Raji (cell line): ENCODE results near the gene OTOP1.

ENCODE experiments used
- POLR2A ChIP-seq: IDR thresholded peaks from 2 replicates; pipeline ENCODE4 v1.6.1; 2011; ENCODE audit warnings: low read depth, low read length, control low read depth; ENCODE audit not compliant: insufficient read depth

The OTOP1 gene

GRCh38 chr4:4248029-4248884 lies 21.5 kb upstream of the OTOP1 start, which contains the start of gene TMEM128:
TSS of gene TMEM128 (minus strand) at chr4:4248223. CDS start at chr4:4248202, 21 bp downstream.
- peak; percentile 96 for TF ChIP-seq POLR2A

- TF ChIP-seq POLR2A, result no peak
These were observed 20.9 kb upstream of the OTOP1 start for GRCh38 chr4:4247696-4248028.

- no peak for TF ChIP-seq POLR2A
These were observed 18.4 kb upstream of the OTOP1 start for GRCh38 chr4:4245172-4245571.

GRCh38 chr4:4233610-4234009 lies 6.9 kb upstream of the OTOP1 start:
- TF ChIP-seq POLR2A, result no peak

GRCh38 chr4:4228356-4228668 lies 1.6 kb upstream of the OTOP1 start:
- TF ChIP-seq POLR2A, result no peak

- no peak for TF ChIP-seq POLR2A
These were observed 1.0 kb upstream of the OTOP1 start for GRCh38 chr4:4227510-4228355.

- no peak for TF ChIP-seq POLR2A
These were observed 669 bp downstream of the OTOP1 start for GRCh38 chr4:4225915-4226605.

- TF ChIP-seq POLR2A, result no peak
These were observed 9.6 kb downstream of the OTOP1 start for GRCh38 chr4:4217113-4217512.

- no peak for TF ChIP-seq POLR2A
These were observed 10.1 kb downstream of the OTOP1 start for GRCh38 chr4:4216648-4217047.

- no peak for TF ChIP-seq POLR2A
These were observed 20.5 kb downstream of the OTOP1 start for GRCh38 chr4:4206204-4206603.

- TF ChIP-seq POLR2A, result no peak
These were observed 22.4 kb downstream of the OTOP1 start for GRCh38 chr4:4204401-4204745.

GRCh38 chr4:4203688-4204400 lies 22.9 kb downstream of the OTOP1 start:
- TF ChIP-seq POLR2A, result no peak

- TF ChIP-seq POLR2A, result no peak
These were observed 24.2 kb downstream of the OTOP1 start for GRCh38 chr4:4202510-4202909.

- no peak for TF ChIP-seq POLR2A
These were observed 26.1 kb downstream of the OTOP1 start for GRCh38 chr4:4200624-4201023.

GRCh38 chr4:4195354-4195753 lies 31.4 kb downstream of the OTOP1 start:
- TF ChIP-seq POLR2A, result no peak
